Right renal pelvis (tissue), 4 donors: ENCODE data around the gene HBB. TPM values are rescaled to one million over a fixed set of nuclear protein-coding genes. Genes with fewer than 3 reads are reported as not detected.

Experiments used
- polyA plus RNA-seq, 4 donors: library from polyadenylated mRNA; unstranded; fragments of 120-200 nt; gene quantifications; one replicate each; pipeline ENCODE4 v1.2.1, GENCODE V29; 2013; ENCODE audit not compliant: insufficient read length in 4 of 4

The HBB gene
- polyA plus RNA-seq, 4 donors, result 127 to 236 (median 129) TPM

Other genes starting within 250 kb of the HBB start
- gene OR51L1, start 232.2 kb downstream of the HBB start, polyA plus RNA-seq, result under 1 TPM in 1 of 4 donors, not detected in 3; 0.03 TPM
- gene OR52J3, start 180.5 kb downstream of the HBB start, polyA plus RNA-seq, result not detected
- not detected for gene OR52E2, start 167.4 kb downstream of the HBB start, polyA plus RNA-seq
- gene OR52E1, start 157.5 kb downstream of the HBB start, polyA plus RNA-seq, result not detected
- not detected for gene OR52A5, start 88.7 kb downstream of the HBB start, polyA plus RNA-seq
- under 1 TPM in 2 of 4 donors, not detected in 2; 0.03 TPM for gene OR52A1, start 72.3 kb downstream of the HBB start, polyA plus RNA-seq
- not detected for gene OR51V1, start 26.4 kb downstream of the HBB start, polyA plus RNA-seq
- 1 to 10 TPM; 1.3 to 3.2 (median 1.8) TPM for gene HBD, start 7.4 kb upstream of the HBB start, polyA plus RNA-seq
- 10 to 100 TPM in 1 of 4 donors, 1 to 10 TPM in 3; 2.5 to 13.0 (median 4.6) TPM for gene HBG1, start 22.8 kb upstream of the HBB start, polyA plus RNA-seq
- gene HBG2, start 27.7 kb upstream of the HBB start, polyA plus RNA-seq, result 1,000 to 10,000 TPM; 1,916 to 2,998 (median 2,577) TPM
- 10 to 100 TPM in 1 of 4 donors, 1 to 10 TPM in 3; 6.6 to 11.6 (median 7.4) TPM for gene HBE1, start 42.9 kb upstream of the HBB start, polyA plus RNA-seq
- gene OR51B4, start 74.9 kb upstream of the HBB start, polyA plus RNA-seq, result under 1 TPM in 2 of 4 donors, not detected in 2; 0.12 to 0.24 TPM
- gene OR51B2, start 97.2 kb upstream of the HBB start, polyA plus RNA-seq, result not detected
- under 1 TPM; 0.35 to 0.69 (median 0.60) TPM for gene OR51B5, start 116.5 kb upstream of the HBB start, polyA plus RNA-seq
- gene OR51B6, start 124.4 kb upstream of the HBB start, polyA plus RNA-seq, result not detected
- under 1 TPM in 1 of 4 donors, not detected in 3; 0.04 TPM for gene OR51M1, start 156.7 kb upstream of the HBB start, polyA plus RNA-seq
- under 1 TPM in 1 of 4 donors, not detected in 3; 0.06 TPM for gene OR51Q1, start 195.0 kb upstream of the HBB start, polyA plus RNA-seq
- gene OR51I1, start 214.4 kb upstream of the HBB start, polyA plus RNA-seq, result not detected
- not detected for gene OR51I2, start 222.3 kb upstream of the HBB start, polyA plus RNA-seq